Parathyroid adenoma (tissue), 2 donors: Measurements from ENCODE around the gene FBXL20.

Experiments used
- H2AFZ ChIP-seq: fragments of 300-600 bp; sonication (generic); one replicate; pipeline ENCODE4 v1.7.0; 2017; ENCODE audit warnings: antibody characterized with exemption, mild to moderate bottlenecking
- H3K27ac ChIP-seq: fragments of 300-600 bp; sonication (generic); one replicate; pipeline ENCODE4 v1.7.0; 2017
- H3K27me3 ChIP-seq: fragments of 300-600 bp; sonication (generic); one replicate; pipeline ENCODE4 v1.7.0; 2017; ENCODE audit warnings: low read length; ENCODE audit not compliant: control insufficient read depth, insufficient read depth
- H3K36me3 ChIP-seq: fragments of 300-600 bp; sonication (generic); one replicate; pipeline ENCODE4 v1.7.0; 2017; ENCODE audit warnings: low read length; ENCODE audit not compliant: control insufficient read depth, insufficient read depth
- H3K4me1 ChIP-seq: fragments of 300-600 bp; sonication (generic); one replicate; pipeline ENCODE4 v1.7.0; 2017; ENCODE audit warnings: control low read depth
- H3K4me2 ChIP-seq: fragments of 300-600 bp; sonication (generic); one replicate; pipeline ENCODE4 v1.7.0; 2017; ENCODE audit warnings: low read length
- H3K4me3 ChIP-seq: fragments of 300-600 bp; sonication (generic); one replicate; pipeline ENCODE4 v1.7.0; 2017; ENCODE audit warnings: low read depth, low read length
- H3K79me2 ChIP-seq: fragments of 300-600 bp; sonication (generic); one replicate; pipeline ENCODE4 v1.7.0; 2017; ENCODE audit warnings: control low read depth
- H3K9ac ChIP-seq: fragments of 300-600 bp; sonication (generic); one replicate; pipeline ENCODE4 v1.7.0; 2017; ENCODE audit warnings: mild to moderate bottlenecking
- H3K9me3 ChIP-seq: fragments of 300-600 bp; sonication (generic); one replicate; pipeline ENCODE4 v1.7.0; 2017; ENCODE audit warnings: low read length; ENCODE audit not compliant: control insufficient read depth
- CTCF ChIP-seq: fragments of 300-600 bp; sonication (generic); IDR thresholded peaks from one replicate; pipeline ENCODE4 v1.7.0; 2017; ENCODE audit warnings: antibody characterized with exemption, mild to moderate bottlenecking
- donor health status: primary hyperparathyroidism.

The FBXL20 gene

DNA sequence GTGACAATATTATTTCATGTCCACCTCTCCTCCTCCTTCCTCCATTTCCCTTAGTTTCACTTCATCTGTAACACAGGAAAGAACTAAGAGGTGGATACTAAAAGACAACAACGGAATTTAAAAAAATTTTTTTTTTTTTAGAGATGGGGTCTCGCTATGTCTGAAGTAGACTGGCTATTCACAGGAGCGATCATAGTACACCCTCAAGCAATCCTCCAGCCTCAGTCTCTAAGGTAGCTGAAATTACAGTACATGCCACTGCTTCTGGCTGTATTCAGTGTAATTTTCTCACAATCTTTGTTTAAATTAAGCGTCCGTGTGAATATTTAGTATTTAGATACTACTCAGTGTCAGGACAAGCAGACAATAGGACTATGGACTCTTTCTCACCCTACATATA, 35.6 kb downstream of the FBXL20 start:
- peaks cover 40% of the 10 kb centered on the region for H3K79me2 ChIP-seq
- no peak overlapping the region for H2AFZ ChIP-seq
- no peak for TF ChIP-seq CTCF
- no peaks in the 10 kb centered on the region for H3K27me3 ChIP-seq
- no peaks in the 10 kb centered on the region for H3K9me3 ChIP-seq
- no peak overlapping the region for H3K27ac ChIP-seq
- no peak overlapping the region for H3K4me2 ChIP-seq
- H3K36me3 ChIP-seq, result no peaks in the 10 kb centered on the region
- no peaks in the 10 kb centered on the region for H3K4me1 ChIP-seq
- H3K9ac ChIP-seq, result no peak overlapping the region
- H3K4me3 ChIP-seq, result no peak overlapping the region

DNA sequence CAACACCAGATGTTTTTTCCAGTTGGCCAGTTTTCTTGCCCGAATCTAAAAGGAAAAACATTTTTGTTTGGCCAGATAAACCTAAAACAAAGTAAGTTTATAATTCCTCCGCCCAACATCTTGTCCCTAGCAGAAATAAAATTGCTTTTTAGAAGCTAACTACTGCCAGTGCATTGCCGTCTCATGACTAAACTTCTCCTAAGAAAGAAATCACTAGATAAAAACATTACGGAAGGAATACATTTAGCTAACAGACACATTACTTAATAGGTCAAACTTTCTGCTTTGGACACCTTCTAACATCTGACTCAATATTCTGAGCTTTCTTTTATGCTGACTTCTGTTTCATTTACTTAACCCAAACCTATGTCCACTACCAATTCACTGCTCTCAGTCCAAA, 36.2 kb downstream of the FBXL20 start:
- no peak overlapping the region for H3K9ac ChIP-seq
- H3K27me3 ChIP-seq, result no peaks in the 10 kb centered on the region
- TF ChIP-seq CTCF, result no peak
- no peak overlapping the region for H3K4me3 ChIP-seq
- H3K36me3 ChIP-seq, result no peaks in the 10 kb centered on the region
- no peak overlapping the region for H3K4me2 ChIP-seq
- no peak overlapping the region for H3K27ac ChIP-seq
- H3K4me1 ChIP-seq, result no peaks in the 10 kb centered on the region
- H3K79me2 ChIP-seq, result peaks cover 42% of the 10 kb centered on the region
- H3K9me3 ChIP-seq, result no peaks in the 10 kb centered on the region
- no peak overlapping the region for H2AFZ ChIP-seq

- H2AFZ ChIP-seq, result no peak overlapping the region
- no peak overlapping the region for H3K4me2 ChIP-seq
- H3K9ac ChIP-seq, result no peak overlapping the region
- no peaks in the 10 kb centered on the region for H3K9me3 ChIP-seq
- no peaks in the 10 kb centered on the region for H3K27me3 ChIP-seq
- TF ChIP-seq CTCF, result no peak
- H3K27ac ChIP-seq, result no peak overlapping the region
- H3K79me2 ChIP-seq, result peaks cover 35% of the 10 kb centered on the region
- no peak overlapping the region for H3K4me3 ChIP-seq
- H3K36me3 ChIP-seq, result no peaks in the 10 kb centered on the region
- no peaks in the 10 kb centered on the region for H3K4me1 ChIP-seq
These were observed 37.0 kb downstream of the FBXL20 start for GRCh38 chr17:39364236-39365025.

DNA sequence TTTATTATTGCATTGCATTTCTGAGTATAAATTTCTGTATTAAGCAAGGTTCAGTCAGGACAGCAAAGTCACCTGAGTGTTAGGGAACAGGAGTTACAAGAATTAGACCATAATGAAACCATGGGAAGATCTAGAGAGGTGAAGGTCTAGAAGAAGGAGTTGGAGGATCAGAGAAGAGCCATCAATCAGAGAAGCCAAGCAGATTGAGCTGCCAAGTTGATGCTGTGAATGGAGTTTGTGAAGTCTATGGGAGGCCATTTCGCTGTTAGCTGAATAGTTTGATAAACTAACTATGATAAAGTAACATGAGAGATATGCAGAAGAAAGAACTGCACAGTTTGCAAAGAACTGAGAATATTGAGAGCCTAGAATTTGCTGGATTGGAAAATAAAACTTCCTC, 40.4 kb downstream of the FBXL20 start:
- Histone ChIP-seq H3K79me2 (peaks cover 21% of the 10 kb centered on the region), H3K27me3 (no peaks in the 10 kb centered on the region), H3K4me3 (no peak overlapping the region), H3K27ac (no peak overlapping the region), H3K9me3 (no peaks in the 10 kb centered on the region), H3K9ac (no peak overlapping the region), H3K4me2 (no peak overlapping the region), H3K36me3 (no peaks in the 10 kb centered on the region), H2AFZ (no peak overlapping the region), H3K4me1 (no peaks in the 10 kb centered on the region)
- no peak for TF ChIP-seq CTCF

- Histone ChIP-seq H3K27me3 (no peaks in the 10 kb centered on the region), H2AFZ (no peak overlapping the region), H3K27ac (no peak overlapping the region), H3K79me2 (peaks cover 21% of the 10 kb centered on the region), H3K4me2 (no peak overlapping the region), H3K9me3 (no peaks in the 10 kb centered on the region), H3K9ac (no peak overlapping the region), H3K4me1 (no peaks in the 10 kb centered on the region), H3K4me3 (no peak overlapping the region), H3K36me3 (no peaks in the 10 kb centered on the region)
- TF ChIP-seq CTCF, result no peak
These were observed 40.9 kb downstream of the FBXL20 start for GRCh38 chr17:39360537-39360936.
